NCI-H2171 (cell line): ENCODE results near the gene VAPA.
"Not testable (repeated sequence)": the region's sequence is repeated elsewhere in the genome, so short reads cannot be mapped to it uniquely, and the experiment has no call there.

Experiments used
- DNase-seq: peaks from one replicate; lab custom pipeline; 2025; lab: John Stamatoyannopoulos, UW

VAPA gene

GRCh38 chr18:9886005-9886348 is 27.8 kb upstream of the VAPA start:
- no peak for DNase-seq

- DNase-seq = no peak
These were observed 25.8 kb upstream of the VAPA start for GRCh38 chr18:9887992-9888391.

DNA sequence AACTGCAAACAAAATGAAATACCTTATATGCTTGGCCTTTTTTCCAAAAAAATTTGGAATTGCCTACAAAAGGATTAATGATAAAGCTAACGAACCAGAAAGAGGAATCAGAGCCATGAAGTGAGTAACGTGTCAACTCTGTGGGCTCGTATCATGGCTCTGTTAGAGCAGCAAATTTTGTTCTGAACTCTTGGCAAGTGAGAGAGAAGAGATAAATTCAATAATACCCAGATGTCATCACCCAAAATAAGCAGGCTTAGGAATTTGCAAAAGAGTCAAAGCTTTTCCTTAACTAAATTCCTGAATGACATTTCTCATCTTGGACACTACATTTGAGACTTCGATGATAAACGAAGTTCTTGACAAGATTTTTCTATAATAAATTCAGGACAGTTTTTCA is 23.6 kb upstream of the VAPA start:
- DNase-seq = no peak

GRCh38 chr18:9890957-9891356 is 22.9 kb upstream of the VAPA start:
- DNase-seq = no peak

DNA sequence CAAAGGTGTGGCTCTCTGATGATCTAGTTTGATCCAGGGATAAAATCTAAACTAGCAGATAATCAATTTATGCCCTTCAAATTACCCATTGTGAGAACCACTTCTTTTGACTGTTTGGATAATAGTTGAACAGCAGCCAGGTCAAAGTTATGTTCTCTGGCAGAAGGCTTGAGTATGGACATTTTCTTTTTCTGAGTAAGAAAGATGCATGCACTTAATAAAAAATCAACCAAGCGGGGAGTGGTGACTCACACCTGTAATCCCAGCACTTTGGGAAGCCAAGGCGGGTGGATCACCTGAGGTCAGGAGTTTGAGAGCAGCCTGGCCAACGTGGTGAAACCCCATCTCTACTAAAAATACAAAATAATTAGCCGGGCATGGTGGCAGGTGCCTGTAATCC is 22.3 kb upstream of the VAPA start:
- not testable (repeated sequence) for DNase-seq

- no peak for DNase-seq
These were observed 19.3 kb upstream of the VAPA start for GRCh38 chr18:9894454-9895068.

DNA sequence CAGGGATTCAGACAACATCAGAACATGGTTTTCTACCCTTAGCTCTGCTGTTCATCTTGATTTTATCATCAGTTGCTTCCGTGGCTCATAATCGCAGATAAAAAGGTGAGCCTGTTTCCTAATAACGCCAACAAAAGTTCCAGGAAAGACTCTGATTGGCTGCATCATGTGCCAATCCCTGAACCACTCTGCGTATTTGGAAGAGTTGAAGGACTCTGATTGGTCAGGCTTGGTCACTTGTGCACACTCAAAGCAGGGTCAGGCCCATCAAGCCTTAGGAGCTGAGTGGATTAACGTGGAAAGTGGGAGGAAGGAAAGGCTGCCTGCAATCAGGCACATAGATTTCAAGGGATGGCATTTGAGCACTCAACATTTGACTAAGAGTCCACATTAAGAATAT is 16.7 kb upstream of the VAPA start:
- no peak for DNase-seq

GRCh38 chr18:9897787-9898291 is 16.0 kb upstream of the VAPA start:
- not testable (repeated sequence) for DNase-seq

GRCh38 chr18:9898792-9899549 is 14.8 kb upstream of the VAPA start:
- peak; percentile 41 for DNase-seq

- DNase-seq = not testable (repeated sequence)
These were observed 14.3 kb upstream of the VAPA start for GRCh38 chr18:9899550-9899930.

DNA sequence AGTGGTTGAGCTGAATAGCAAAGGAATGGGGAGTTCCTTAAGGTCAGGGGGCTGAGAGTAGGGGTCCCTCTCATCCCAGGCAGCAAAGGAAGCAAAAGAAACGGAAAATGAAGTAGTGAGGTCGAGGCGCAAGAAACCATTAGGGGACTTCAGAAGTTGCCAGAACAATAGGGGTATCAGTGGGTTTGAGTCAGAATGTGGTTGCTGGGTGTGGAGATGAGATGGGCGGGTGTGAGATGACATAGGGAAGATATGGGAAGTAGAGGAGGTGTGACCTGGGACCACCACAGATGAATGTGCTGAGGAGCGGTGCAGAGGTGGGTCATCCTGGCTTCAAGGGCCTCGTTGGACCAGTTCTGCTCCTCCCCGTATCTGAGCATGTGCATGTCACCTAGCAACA is 13.1 kb upstream of the VAPA start:
- DNase-seq = no peak

DNA sequence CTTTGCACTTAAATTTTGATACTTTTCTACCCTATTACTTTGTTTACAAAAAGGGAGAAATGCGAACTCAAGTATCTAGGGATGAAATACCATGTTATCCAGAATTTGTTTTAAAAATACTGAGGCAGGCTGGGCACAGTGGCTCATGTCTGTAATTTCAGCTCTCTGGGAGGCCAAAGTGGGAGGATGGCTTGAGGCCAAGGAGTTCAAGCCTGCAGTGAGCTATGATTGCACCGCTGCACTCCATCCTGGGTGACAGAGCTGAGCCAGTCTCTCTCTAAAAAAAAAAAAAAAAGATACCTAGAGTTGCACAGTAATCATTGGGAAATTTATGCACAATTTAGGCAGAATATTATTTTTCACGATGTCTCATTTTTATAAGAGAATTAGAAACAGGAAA is 12.4 kb upstream of the VAPA start:
- no peak for DNase-seq

GRCh38 chr18:9902264-9902663 is 11.6 kb upstream of the VAPA start:
- DNase-seq = not testable (repeated sequence)

DNA sequence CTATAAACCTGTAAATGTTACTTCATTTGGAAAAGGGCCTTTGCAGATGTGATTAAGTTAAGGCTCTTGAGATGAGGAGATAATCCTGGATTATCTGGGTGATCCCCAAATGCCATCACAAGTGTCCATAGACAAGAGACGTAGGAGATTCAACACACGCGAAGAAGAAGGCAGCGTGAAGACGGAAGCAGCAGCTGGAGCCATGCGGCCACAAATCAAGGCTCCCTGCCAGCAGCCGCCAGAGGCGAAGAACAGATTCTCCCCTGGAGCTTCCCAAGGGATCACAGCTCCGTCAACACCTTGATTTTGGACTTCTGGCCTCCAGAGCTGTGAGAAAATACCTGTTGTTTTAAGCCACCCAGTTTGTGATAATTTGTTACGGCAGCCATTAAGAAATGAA is 11.0 kb upstream of the VAPA start:
- DNase-seq = peak; percentile 54

DNA sequence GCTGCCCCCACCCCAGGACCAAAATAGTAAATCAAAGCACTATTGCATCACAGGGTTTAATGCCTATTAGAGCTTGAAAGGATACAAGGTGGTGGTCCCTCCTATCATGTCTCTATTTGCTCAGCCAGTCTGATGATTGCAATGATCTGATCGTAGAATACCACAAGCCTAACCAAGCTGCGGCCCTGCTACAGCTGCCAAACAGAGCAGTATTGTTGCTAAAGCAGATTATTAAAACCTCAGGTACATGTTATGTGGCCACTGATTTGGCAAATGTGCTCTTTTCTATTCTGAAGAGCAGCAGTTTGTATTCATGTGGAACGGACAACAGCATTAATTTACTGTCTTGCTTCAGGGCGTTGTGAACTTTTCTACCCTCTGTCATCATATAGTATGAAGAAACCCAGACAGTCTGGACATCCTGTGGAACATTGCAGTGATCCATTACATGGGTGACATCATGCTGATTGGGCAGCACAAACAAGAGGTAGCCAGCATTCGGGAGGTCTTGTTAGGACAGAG is 8.4 kb upstream of the VAPA start:
- DNase-seq = no peak

- no peak for DNase-seq
These were observed 7.3 kb upstream of the VAPA start for GRCh38 chr18:9906481-9906880.

DNA sequence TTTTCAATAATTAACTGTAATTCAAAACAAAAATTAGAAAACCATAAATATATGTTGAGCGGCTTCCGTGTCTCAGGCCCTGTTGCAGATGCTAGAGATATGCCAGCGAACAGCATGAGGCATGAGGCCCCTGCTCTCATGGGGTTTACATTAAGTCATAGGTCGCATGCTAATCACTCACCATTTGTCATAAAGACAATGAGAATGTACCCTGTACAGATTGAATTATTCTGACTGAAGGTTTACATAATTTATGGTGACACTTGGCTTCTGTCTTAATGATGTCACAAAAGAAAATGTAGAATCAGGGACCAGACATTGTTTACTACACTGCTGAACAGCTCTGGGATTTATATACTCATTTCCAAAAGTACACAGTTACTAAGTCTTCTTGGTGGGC is 5.9 kb upstream of the VAPA start:
- DNase-seq = no peak

GRCh38 chr18:9910071-9910470 is 3.7 kb upstream of the VAPA start:
- DNase-seq = no peak

- DNase-seq = no peak
These were observed 3.2 kb upstream of the VAPA start for GRCh38 chr18:9910661-9911060.

GRCh38 chr18:9911226-9911625 is 2.6 kb upstream of the VAPA start:
- DNase-seq = no peak

DNA sequence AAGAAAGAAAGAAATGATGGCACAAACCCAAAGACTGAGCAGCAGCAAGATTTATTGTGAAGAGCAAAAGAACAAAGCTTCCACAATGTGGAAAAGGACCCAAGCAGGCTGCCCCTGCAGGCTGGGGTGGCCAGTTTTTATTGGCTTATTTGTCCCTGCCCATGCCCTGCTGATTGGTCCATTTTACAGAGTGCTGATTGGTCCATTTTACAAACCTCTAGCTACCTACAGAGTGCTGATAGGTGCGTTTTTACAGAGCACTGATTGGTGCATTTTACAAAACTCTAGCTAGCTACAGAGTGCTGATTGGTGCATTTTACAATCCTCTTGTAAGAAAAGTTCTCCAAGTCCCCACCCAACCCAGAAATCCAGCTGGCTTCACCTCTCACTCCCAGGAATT is 1.5 kb upstream of the VAPA start:
- not testable (repeated sequence) for DNase-seq

DNA sequence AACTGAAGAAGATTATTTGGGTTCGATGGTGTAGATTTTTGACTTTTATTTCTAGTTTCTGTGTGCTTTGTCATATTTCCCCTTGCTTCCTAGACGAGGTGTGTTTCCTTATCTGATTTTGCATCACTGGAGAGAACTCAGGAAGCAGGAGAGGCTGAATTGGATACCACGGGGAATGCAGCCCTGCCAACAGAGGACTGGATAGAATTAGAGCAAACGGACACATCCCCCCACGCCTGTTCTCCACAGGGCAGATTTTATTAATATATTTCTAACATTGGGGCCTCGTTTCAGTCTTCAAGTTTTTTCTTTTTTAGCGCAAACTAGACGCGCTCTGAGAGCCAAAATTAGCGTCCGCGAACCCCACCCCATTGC is 678 bp upstream of the VAPA start:
- no peak for DNase-seq

- DNase-seq = no peak
These were observed 443 bp downstream of the VAPA start for GRCh38 chr18:9914334-9914583.
